Raji (cell line): Measurements from ENCODE around the gene CHI3L2.

Source experiments
- POLR2A ChIP-seq: IDR thresholded peaks from 2 replicates; pipeline ENCODE4 v1.6.1; 2011; ENCODE audit warnings: low read depth, low read length, control low read depth; ENCODE audit not compliant: insufficient read depth

The CHI3L2 gene

DNA sequence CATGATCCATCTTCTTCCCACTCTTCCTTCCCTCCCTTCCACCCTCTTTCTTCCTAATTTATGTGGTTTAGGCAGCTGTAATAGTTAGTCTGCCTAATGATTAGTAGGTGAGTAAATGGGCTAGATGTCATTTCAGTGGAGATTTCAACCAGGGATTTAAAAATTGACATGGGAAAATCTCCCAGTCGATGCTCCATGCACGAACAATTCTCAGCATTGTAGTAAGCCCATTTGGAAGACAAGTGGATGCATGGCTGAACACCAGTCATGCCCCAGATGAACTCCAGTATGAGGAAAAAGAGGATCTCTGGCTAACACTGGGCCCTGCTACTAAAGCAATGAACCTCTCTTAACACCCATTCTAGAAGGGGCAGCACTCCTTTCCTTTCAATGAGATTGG lies 25.3 kb downstream of the CHI3L2 start:
- TF ChIP-seq POLR2A: no peak

DNA sequence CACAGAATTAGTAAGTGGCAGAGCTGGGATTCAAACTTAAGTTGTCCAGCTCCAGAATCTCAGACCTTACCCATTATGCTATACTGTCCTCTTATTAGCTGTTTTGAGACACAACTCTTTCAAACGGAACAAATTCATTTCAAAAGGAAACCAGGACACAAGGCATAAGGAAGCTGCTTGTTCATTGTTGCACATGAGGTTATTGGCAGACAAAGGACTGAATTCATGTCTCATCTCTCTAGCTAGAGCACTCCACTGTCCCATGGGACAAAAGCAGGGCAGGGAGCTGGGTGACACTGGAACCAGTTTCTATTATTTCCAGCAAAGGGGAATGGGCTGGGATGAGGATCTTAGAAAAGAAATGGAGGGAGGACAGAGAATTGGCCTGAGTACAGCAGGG lies 26.4 kb downstream of the CHI3L2 start:
- TF ChIP-seq POLR2A: no peak

DNA sequence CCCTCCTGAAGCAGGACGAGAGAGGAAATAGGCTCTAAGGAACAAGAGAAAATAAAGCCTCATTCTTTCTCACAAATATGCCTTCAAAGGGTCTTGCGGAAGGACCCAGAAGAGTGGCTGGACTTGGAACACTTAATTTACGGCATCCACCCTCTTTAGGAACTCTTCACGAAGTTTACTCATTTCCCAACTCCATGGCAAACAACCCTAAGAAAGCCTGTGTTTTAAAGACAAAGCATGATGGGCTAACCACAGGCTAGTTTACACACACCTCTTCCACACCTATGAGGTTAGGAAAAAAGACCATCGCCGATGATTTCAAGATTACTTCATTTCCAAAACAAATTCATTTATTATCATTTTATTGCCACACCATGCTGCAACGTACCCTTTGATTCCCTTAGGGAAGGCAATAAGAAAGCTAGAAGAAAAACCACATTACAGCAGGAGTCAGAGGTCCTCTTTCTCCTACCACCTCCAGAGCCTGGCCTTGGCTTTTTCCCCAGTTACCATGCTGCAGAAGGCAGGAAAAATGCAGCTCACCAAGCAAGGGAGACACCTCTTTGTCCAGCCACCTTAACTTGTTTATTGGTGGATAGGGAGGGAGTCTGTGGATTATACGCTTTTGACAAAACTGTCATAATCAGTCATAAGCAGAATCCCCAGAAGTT lies 29.6 kb downstream of the CHI3L2 start:
- no peak for TF ChIP-seq POLR2A

DNA sequence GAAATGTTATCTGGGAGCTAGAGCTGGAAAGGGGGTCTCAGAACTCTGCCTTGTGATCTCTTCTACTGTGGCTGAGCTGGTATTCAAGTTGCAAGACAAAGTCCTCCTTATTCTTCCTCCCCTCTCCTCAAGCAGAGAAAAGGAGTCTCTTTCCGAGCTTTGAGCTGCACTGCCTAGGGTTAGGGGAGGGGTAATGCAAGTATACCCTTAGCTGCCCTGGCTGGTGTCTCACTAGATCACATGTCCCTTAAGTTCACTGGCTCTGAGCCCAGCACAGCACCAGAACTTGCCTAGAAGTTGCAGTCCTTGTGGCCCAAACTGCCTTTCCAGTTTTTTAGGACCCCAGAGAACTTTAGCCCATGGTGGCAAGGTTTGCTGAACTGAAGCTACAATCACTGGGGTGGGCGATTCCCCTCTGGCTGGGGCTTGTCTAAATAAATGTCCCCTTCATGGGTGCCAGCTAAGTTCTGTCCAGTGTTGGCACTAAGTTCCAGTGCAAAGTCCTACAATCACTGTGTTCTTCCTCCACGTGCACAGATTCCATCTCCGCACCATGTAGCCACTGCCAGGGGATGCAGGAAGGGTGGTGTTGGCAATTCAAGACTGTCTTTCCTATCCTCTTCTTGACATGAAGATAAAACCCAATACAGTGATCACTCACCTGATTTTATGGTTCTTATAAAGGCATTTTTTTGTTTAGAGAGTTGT lies 40.4 kb downstream of the CHI3L2 start:
- TF ChIP-seq POLR2A: no peak

- no peak for TF ChIP-seq POLR2A
Observed at GRCh38 chr1:111269825-111270406, 42.4 kb downstream of the CHI3L2 start.

DNA sequence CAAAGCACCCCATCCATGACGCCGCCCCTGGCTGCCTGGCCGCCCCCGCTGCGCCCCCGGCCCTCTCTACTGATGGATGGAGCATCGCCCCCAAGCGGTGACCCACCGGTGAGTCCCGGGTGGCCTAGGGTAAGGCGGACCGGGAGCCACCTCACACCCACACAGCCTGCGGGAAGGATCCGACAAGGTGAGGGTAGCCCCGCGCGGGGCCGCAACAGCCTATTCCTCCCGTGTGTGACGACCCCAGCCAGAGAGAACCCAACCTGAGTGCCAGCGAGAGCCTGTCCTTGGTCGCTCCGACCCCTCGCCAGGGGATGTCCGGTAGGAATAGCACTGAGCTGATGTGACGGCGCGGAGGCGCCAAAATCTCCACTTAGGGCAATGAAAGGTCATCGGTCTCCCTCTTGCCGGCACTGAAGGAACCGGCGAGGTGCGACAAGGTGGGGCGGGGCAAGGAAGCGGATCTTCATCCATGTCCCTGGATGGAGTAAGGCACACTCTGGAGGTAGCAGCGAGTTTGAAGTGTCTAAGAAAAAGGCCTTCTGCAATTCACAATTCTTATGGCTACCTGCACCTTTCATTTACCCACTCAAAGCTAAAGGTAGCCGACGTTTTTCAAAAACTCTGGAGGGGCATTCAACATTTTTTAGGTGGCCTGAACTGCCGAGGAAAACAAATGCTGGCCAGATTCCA lies 43.4 kb downstream of the CHI3L2 start:
- no peak for TF ChIP-seq POLR2A

GRCh38 chr1:111271464-111271801 lies 43.9 kb downstream of the CHI3L2 start:
- no peak for TF ChIP-seq POLR2A

- no peak for TF ChIP-seq POLR2A
Observed at GRCh38 chr1:111272081-111272480, 44.6 kb downstream of the CHI3L2 start.

GRCh38 chr1:111274653-111275052 lies 47.1 kb downstream of the CHI3L2 start:
- no peak for TF ChIP-seq POLR2A

DNA sequence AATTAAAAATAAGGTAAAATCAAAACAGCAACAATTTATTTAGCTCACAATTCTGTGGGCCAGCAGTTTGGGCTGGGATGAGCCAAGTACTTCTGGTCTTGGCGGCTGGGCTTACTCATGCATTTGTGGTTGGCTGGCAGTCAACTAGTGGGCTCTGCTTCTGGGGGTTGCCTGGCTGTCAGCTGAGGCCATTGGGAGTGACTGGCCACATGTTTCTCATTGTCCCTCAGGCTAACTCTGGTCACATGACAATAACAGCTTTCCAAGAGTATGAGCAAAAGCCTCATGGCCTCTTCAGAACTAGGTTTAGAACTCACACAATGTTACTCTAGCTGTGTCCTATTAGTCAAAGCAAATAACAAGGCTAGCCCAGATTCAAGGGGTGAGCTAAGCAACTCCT lies 47.6 kb downstream of the CHI3L2 start:
- no peak for TF ChIP-seq POLR2A

DNA sequence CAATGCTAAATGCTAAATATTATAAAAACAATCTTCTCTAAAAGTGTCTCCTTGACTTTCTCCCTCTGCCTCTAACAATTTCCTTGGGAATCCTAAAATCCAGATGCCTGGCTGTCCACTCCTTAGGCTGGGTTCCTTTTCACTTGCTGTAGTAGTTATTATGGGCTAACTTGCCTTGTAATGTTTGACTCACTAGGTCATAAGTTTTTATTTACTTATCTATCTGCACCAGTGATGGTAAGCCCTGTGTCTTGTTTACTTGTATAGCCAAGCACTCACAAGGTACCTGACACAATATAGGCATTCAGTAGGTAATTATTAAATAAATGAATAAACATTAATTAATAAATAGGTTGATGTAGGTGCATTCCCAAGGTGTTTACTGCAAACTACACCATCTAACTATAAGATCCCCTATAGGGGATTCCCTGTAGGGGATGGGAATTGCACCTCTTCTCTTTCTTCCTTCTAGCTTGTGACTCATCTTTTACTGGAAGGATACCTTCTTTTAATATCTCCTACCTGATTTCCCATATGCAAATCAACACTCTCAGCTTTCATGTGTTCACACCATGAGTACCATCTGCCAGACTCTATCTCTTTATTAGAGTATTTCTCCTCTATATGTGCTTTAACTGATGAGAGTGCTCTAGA lies 48.4 kb downstream of the CHI3L2 start:
- no peak for TF ChIP-seq POLR2A

GRCh38 chr1:111279144-111279543 lies 51.6 kb downstream of the CHI3L2 start:
- no peak for TF ChIP-seq POLR2A

DNA sequence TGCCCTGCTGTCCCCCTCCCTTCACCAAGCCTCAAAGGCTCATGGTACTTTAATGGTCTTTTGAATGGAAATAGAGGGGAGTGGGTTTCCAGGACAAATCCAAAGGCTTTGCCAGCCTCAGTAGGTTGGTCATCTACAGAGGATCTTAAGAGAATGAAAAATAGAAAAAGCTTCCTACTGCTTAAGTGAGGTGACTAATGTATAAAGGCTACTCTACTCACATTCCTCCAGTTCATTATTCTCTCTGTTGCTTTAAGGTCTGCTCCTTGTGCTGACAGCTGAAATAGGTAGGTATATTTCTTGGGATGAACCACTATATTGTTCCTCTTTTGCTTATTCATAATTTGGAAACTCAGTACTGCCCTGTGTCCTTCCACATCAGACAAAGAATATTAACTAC lies 52.8 kb downstream of the CHI3L2 start:
- TF ChIP-seq POLR2A: no peak

DNA sequence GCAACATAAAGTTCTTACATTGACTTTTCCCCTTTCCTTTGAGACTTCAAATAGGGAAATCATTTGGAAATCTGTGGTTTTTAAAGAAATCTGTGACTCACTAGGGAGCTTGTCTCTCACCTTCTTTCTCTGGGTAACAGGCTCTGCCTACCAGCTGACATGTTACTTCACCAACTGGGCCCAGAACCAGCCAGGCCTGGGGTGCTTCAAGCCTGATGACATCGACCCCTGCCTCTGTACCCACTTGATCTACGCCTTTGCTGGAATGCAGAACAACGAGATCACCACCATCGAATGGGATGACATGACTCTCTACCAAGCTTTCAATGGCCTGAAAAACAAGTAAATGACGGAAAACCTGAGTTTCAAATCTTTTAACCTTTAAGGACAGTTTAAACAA lies 53.9 kb downstream of the CHI3L2 start:
- no peak for TF ChIP-seq POLR2A

- TF ChIP-seq POLR2A: no peak
Observed at GRCh38 chr1:111283838-111284237, 56.3 kb downstream of the CHI3L2 start.
